GM19043 (cell line): ENCODE results near the gene TMC2.

ENCODE experiments used
- ATAC-seq: cut with Tn5 transposase; IDR thresholded peaks from one replicate; pipeline ENCODE4 v1.9.1; 2021; ENCODE audit warnings: low read depth; ENCODE audit not compliant: unreplicated experiment

Gene TMC2

DNA sequence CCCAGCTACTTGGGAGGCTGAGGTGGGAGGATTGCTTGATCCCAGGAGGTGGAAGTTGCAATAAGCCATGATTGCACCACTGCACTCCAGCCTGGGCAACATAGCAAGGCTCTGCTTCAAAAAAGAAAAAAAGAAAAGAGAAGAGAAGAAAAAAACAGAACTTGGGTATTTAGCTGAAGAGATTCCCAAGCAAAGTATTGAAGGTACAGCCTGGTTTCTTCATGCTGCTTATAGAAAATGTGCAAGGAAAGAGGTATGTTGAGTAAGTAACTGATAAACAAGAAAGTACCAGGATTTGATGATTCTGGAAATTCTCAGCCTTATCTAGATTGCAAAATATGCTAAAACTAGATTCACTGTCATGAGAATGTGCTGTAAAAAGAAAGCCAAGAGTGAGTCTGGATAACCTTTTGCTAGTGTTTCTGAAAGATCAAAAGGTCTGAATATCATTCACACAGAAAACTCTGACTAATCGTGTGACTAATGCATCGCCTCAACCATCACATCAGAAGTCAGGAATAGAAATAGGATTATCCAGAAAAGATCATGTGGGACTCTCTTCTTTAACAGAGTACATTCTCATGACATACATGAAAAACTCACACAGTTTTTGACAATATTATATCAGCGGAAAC lies 83.7 kb downstream of the TMC2 start:
- no peak for ATAC-seq

DNA sequence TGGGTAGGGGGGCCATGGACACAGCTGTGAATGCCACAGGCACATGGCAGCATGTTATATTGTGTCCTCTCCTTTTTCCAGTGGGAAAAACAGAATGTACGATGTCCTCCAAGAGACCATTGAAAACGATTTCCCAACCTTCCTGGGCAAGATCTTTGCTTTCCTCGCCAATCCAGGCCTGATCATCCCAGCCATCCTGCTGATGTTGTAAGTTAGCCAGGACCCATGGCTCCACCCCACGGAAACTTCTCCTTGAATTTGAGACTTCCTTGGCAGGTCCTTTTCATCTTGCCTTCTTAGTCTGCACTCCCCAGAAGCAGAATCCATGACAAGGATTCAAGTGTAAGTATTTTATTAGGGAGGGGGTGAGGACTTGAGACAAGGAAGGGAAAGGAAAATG lies 87.8 kb downstream of the TMC2 start:
- ATAC-seq, result no peak

DNA sequence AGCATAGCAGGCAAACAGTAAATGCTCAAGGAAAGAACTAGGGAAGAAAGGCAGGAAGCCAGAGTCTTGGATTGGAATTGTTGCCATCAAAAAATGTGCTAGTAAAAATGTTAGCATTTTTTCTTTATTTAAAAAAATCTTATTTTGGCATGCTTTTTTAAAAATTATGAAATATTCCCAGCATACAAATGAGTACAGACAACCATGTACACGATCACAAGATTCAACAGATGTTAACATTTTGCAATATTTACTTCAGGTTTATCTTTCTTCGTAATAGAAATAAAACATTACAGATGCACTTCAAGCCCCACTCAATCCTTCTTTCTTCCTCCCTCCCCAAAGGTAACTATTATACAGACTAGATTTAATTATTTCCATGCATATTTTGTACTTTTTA lies 88.7 kb downstream of the TMC2 start:
- no peak for ATAC-seq

DNA sequence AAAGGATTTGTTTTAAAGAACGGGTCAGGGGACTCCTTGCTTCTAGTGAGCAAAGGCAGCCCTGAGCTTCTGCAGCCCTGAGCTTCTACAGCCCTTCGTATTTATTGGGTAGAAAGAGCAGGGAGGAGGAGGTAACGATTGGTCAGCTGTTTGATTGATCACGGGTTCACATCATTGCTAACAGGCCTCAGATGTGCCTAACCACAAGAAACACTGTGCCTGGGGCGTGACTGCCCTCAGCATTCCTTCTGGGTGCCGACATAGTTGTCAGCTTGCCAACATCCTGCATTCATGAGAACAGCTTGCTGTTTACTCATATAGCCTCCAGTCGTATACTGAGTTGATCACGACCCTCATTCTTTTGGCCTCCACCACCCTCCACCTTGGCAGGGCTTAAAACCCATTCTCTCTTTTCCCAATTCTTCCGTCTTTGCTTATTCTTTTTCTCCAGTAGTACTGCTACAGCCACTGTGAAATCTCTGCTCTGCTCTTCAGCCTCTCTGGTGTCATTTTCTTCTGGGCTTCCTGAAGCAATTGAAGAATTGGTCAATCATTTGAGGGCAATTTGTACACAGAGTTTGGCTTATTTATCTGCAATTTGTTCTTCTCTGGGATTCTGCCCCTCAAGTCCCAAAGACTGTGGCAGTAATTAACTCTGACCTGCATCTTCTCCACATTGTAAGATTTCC lies 90.6 kb downstream of the TMC2 start:
- ATAC-seq, result no peak

DNA sequence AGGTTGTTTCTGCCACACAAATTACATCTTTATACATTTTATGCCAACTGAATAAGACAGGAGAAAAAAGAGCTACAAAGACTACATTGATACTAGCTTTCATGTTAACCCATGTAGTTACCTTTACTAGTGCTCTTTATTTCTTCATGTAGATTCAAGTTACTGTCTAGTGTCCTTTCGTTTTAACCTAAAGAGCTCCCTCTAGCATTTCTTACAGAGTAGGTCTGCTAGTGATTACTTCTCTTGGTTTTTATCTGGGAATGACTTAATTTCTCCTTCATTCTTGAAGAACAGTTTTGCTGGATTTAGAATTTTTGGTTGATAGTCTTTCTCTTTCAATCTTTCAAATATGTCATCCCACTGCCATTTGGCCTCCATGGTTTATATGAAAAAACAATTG lies 94.9 kb downstream of the TMC2 start:
- no peak for ATAC-seq

DNA sequence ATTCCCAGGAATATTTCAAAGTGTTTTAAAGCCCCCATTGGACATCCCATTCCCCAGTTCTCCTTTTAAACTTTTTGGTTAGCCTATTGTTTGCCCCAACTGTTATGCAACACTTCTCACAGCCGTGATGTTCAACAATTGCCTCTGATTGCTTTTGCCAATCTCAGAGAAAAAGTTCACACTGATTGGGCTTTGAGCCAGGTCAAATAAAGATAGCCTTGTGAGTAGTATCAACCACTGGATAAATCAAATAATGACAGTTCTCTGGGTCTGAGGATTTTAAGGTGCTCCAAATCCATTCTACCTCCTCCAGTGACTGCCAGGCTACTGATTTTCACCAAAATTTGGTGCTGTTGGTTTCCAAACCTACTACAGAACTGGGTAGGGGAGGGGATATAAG lies 97.0 kb downstream of the TMC2 start:
- no peak for ATAC-seq

DNA sequence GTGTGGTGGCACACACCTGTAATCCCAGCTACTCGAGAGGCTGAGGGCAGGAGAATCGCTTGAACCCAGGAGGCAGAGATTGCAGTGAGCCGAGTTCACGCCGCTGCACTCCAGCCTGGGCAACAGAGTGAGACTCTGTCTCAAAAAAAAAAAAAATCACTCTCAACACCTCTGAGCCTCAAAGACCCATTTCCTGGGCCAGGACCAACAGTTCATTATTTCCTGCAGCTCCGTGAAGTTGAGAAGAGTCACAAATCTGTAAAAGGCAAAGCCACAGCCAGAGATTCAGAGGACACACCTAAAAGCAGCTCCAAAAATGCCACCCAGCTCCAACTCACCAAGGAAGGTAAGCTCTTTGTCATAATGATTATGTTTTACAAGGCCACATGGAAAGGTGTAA lies 100.9 kb downstream of the TMC2 start:
- no peak for ATAC-seq

DNA sequence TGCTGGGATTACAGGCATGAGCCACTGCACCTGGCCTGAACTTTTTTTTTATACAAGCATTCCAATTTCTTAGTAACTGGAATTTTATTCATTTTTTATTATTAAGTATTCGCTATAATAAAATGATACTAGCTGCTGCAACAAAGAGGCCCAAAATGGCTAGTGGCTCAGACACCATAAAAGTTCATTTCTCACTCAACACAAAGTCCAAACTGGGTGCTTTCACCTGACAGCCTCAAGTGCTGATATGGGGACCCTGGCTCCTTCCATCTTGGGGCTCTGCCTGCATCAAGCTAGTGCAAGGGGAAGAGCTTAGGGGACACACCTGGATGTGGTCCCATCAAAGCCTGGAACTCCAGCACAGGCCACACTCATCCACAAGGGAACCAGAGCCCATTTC lies 103.9 kb downstream of the TMC2 start:
- no peak for ATAC-seq

DNA sequence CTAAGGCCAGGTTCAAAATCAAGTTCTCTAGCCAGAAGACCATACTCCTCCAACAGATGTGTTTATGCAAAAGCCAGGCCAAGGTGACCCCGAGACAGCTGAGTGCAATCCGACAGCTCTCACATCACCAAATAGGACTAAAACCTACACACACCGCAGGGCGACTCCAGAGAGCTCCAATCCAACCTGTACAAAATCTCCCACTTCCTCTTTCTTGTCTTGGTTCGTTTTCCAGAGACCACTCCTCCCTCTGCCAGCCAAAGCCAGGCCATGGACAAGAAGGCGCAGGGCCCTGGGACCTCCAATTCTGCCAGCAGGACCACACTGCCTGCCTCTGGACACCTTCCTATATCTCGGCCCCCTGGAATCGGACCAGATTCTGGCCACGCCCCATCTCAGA lies 104.5 kb downstream of the TMC2 start:
- no peak for ATAC-seq

DNA sequence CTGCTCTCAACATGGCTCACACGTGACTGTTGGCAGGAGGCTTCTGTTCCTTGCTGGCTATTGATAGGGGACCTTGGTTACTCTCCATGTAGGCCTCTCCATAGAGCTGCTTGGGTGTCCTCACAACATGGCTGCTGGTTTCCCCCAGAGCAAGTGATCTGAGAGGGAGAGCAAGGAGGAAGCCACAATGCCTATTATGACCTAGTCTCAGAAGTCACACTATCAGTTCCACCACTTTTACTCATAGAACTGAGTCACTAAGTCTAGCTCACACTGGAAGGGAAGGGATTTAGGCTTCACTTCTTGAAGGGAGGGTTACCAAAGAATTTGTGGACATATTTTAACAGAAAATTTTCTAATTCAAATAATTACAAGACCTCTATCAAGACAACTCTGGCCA lies 107.3 kb downstream of the TMC2 start:
- no peak for ATAC-seq

DNA sequence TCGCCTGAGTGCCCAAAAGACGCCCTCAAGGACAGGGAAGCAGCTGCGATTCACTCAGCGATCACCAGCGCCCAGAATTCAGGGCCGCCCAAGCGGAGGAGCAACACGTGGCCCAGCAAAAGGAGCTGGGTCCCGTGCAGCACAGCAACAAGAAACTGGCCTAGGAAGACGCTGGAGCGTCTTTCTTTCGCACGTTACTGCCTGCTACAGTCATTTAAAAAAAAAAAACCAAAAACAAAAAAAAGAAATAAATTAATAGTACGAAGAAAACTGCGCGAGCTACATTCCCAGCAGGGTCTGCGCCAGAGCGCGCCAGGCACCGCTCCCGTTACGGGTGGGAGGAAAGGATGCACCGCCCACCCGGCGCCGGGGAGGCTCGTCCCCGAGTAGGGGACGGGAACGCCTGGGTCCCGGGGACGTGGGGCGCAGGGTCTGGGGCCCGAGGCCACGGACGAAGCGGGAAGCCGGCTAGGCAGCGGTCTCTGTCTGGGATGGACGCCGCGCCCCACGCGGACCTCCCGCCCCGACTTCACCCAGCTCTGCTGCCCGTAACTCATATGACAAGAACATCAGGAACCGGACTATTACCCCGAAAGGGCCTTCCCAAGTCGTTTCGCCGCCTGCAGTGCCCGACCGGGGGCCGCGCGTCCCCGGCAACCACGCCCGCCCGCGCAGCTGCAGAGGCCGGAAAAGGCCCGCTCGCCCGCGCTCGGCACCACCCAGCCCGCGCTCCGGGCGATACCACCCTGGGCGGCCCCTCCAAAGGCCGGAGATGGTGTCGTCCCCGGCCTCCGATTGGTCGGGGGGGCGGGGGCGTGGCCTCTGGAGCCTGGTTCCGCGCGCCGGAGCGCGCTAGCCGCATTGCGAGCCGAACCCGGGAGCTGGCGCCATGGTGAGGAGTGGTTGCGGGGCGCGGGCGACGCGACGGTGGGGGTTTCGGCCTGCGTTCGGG lies 115.7 kb downstream of the TMC2 start, which contains the start of gene NOP56:
NOP56 (plus strand) TSS at position 861 of the 952 bp plus-strand sequence; CDS start at position 890, 29 bp downstream.
- peak; percentile 75 for ATAC-seq

DNA sequence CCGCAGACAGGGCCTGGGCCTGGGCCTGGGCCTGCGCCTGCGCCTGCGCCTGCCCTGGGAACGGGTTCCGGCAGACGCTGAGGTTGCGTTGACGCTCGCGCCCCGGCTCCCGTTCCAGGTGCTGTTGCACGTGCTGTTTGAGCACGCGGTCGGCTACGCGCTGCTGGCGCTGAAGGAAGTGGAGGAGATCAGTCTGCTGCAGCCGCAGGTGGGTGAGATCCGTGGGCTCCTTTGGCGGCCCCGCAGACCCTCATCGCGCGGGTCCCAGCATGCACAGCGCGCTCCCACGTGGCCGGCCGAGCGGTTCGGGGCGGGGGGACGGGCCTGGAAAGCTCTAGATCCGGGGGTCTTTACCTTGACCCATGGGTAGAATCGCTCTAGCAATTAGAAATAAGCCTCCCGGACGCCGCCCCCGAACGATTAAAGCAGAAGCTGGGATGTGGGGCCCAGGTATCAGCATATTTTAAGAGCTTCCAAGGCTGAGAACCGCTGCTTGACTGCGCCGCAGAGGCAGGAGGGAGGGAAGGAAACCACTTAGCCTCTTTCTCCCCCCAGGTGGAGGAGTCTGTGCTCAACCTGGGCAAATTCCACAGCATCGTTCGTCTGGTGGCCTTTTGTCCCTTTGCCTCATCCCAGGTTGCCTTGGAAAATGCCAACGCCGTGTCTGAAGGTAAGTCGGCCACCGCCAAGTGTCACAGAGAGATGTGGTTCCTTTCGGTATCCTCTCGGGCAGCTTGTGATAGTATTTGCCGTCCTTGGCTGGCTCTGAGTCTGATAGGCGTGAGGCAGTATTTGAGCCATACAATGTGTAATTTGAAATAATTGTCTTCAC lies 116.6 kb downstream of the TMC2 start:
- ATAC-seq, result peak; percentile 32

DNA sequence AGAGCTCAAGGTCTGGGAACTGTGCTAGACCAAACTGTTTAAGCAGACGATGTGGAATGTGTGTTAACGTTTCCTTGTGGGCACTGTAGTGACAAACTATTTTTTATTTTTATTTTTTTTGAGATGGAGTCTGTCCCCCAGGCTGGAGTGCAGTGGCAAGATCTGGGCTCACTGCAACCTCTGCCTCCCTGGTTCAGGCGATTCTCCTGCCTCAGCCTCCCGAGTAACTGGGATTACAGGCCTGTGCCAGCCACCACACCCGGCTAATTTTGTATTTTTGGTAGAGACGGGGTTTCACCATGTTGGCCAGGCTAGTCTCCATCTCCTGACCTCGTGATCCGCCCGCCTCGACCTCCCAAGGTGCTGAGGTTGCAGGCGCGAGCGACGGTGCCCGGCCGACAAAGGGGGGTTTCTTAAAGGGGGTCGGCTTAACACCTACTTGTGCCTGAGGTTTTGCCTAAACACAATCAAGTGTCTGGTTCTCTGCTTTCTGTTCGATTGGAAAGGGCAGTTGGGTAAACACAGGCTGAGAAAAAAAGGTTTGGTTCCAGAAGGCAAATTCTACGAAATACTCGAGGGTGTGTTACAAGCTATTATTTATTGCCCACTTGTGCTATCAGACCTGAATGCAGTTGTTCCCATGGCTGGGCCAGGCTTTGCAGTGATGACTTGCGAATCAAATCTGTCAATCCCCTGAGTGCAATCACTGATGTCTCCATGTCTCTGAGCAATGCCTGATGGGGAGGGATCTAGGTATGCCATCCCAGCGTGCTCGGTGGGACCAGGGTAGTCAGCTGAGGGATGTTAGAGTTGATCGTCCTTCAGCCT lies 117.4 kb downstream of the TMC2 start:
- ATAC-seq, result no peak

DNA sequence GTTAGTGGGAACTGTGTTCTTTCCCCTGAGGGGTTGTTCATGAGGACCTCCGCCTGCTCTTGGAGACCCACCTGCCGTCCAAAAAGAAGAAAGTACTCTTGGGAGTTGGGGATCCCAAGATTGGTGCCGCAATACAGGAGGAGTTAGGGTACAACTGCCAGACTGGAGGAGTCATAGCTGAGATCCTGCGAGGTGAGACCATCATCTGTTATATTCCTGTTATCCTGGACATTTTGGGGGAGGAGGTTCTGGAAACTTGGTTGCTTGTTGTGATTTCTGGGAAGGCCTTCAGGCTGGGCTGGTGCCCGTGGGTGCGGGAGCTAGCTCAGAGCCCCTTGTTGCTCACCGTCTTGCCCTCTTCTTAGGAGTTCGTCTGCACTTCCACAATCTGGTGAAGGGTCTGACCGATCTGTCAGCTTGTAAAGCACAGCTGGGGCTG lies 118.0 kb downstream of the TMC2 start:
- no peak for ATAC-seq

DNA sequence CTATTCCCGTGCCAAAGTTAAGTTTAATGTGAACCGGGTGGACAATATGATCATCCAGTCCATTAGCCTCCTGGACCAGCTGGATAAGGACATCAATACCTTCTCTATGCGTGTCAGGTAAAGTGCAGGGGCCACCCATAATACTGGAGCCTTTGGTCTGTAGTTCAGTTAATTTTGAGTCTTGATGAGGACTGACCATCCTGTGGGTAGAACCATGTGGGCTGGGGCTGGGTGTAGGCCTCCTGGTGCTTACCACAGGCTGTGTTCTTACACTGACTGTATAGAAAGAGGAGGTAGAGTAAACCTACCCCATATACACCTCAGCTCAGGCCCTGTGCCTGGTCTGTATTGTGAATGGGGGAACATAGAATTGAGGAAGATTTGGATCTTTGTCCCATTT lies 118.5 kb downstream of the TMC2 start:
- ATAC-seq, result no peak

DNA sequence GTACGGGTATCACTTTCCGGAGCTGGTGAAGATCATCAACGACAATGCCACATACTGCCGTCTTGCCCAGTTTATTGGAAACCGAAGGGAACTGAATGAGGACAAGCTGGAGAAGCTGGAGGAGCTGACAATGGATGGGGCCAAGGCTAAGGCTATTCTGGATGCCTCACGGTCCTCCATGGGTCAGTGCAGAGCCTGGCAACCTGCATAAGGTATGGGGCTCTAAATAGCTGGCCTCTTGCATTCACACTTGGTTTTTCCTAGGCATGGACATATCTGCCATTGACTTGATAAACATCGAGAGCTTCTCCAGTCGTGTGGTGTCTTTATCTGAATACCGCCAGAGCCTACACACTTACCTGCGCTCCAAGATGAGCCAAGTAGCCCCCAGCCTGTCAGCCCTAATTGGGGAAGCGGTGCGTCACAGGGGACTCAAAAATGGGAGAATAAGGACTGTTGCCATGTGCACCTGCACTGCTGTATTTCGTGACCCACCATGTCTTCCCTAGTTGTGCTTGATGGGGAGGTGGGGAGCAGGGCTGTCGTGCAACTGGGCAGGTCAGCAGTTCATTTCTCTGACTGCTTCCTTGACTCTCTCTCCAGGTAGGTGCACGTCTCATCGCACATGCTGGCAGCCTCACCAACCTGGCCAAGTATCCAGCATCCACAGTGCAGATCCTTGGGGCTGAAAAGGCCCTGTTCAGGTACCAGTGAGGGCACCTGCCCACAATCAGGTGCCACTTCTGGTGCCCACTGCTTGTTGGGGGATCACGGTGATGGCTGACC lies 119.2 kb downstream of the TMC2 start:
- ATAC-seq, result no peak

DNA sequence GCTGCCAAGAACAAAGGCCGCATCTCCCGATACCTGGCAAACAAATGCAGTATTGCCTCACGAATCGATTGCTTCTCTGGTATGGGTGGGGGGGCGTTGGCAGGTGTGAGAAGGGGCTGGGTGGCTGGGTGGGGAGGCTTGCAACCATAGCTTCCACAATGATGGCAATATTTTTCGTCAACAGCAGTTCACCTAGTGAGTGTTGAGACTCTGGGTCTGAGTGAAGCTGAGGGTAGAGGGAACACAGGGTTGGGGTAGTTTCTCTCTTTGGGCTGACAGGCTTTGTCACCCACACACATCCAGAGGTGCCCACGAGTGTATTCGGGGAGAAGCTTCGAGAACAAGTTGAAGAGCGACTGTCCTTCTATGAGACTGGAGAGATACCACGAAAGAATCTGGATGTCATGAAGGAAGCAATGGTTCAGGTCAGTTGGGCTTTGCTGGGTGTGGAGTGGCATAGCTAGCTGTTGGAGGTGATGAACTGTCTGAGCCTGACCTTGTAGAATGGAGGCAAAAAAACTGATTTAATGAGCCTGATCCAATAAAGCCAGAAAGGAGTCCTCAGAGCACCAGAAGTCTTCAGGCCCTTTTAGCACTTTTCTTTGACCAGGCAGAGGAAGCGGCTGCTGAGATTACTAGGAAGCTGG lies 120.2 kb downstream of the TMC2 start:
- no peak for ATAC-seq

DNA sequence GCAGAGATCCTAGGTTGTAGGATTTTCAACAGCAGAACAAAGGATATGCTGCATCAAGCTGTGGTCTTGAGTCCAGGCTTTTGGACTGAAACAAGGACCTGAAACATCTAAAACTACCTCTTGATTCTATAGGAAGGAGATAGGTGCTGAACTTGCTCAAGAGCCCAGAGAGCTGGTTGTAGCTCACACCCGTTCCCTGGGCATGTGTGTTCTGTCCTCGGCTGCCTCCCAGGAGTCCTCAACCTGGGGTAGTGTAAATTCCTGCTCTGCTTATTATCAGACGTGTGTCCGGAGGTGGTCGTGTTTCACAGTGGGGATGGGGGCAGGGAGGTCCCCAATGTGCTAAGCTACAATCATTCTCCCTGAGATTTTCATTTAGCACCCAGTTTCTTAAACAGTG lies 120.9 kb downstream of the TMC2 start:
- ATAC-seq, result no peak
